Pancreas (tissue), 10 donors: ENCODE measurements around the gene LRRC47. TPM values are rescaled to one million over a fixed set of nuclear protein-coding genes. Genes with fewer than 3 reads are reported as not detected.
A peak's percentile ranks its signal among the peaks of the same experiment; 100 is the strongest.

Experiments used
- ATAC-seq, 4 donors: fragments of 200-7000 bp; cut with Tn5 transposase; one replicate each; pipeline versions ENCODE4 v1.8.0 to v1.9.1; 2020; ENCODE audit warnings: mild to moderate bottlenecking in 4 of 4, moderate library complexity in 4 of 4
- DNase-seq, 6 donors: peaks; one replicate each; pipeline ENCODE4 v3.0.0-alpha.2; 2020
- FAIRE-seq: peaks from 2 replicates; lab custom pipeline; 2012; peaks lifted over from hg19 to GRCh38; lab: Jason Lieb, UNC
- H3K27ac ChIP-seq, 4 donors: fragments of 200-600 bp; sonication (generic); 1 replicate in 3 of 4; 2 replicates in 1 of 4; pipeline versions ENCODE4 v1.5.0 to v1.8.0; 2020
- H3K27me3 ChIP-seq, 4 donors: fragments of 200-600 bp; one replicate each; pipeline ENCODE4 v1.8.0; 2021
- H3K36me3 ChIP-seq, 3 donors: fragments of 200-600 bp; sonication (generic) in 1 of 3; one replicate each; pipeline versions ENCODE4 v1.5.0 to v1.8.0; 2020 to 2021
- H3K4me1 ChIP-seq, 3 donors: fragments of 200-600 bp; one replicate each; pipeline ENCODE4 v1.8.0; 2021
- H3K4me3 ChIP-seq, 4 donors: fragments of 200-600 bp; sonication (generic) in 2 of 4; one replicate each; pipeline versions ENCODE4 v1.5.0 to v1.8.0; 2020 to 2021
- H3K9me3 ChIP-seq, 4 donors: fragments of 200-600 bp; one replicate each; pipeline ENCODE4 v1.8.0; 2021
- WGBS, 2 donors: extraction: QIAGEN DNeasy Blood & Tissue Kit; methylation state at CpG; one replicate each; pipeline ENCODE4 v1.1.7; 2013; 5-methylcytosine and 5-hydroxymethylcytosine counted together
- intact Hi-C, 3 donors: fragments of 100-400 bp; cut with DNase I; formaldehyde crosslinking; loops; one replicate each; pipeline versions ENCODE4 v1.11.1 to v1.14.2; 2022
- polyA plus RNA-seq, 2 donors: library from polyadenylated mRNA; stranded (reverse); fragments of 200-250 nt; gene quantifications; one replicate each; pipeline ENCODE4 v1.2.3, GENCODE V29; 2013
- total RNA-seq, 6 donors: library from RNA; stranded (reverse); fragmentation: NEBNext Ultra II Directional in 4 of 6; extraction: Animal tissue kit (Norgen Biotek cat#: 25700) in 4 of 6; gene quantifications; one replicate each; pipeline versions ENCODE4 v1.2.1 to v1.2.4, GENCODE V29; 2021 to 2023
- TF ChIP-seq, protein P1 (sequence below), 4 donors: fragments of 200-600 bp; sonication (generic) in 3 of 4; IDR thresholded peaks; one replicate each; pipeline versions ENCODE4 v1.5.0 to v1.8.0; 2021; ENCODE audit warnings: antibody characterized with exemption in 4 of 4
- donor health status: healthy with polysubstance abuse.
- donor health status: DM: no; HTN: no; CAD: no; lungs with moderate emphysema.
- donor health status: DM: no; HTN: no; CAD: no.
- donor health status: control.
- donor health status: control.
- donor health status: Bipolar disorder and iron deficiency.
- donor health status: DM: yes; HTN: yes; CAD: no.
- donor health status: DM: no; HTN: no; CAD: no.
- donor health status: DM: no; HTN: no; CAD: no.
- donor health status: DM: yes; HTN: yes; CAD: no.

Gene LRRC47
- total and polyA plus RNA-seq, 8 donors = 15.7 to 34.3 (median 25.7) TPM

- Histone ChIP-seq H3K4me3 (no peak overlapping the region), H3K4me1 (no peaks in the 10 kb centered on the region), H3K27me3 (no peaks in the 10 kb centered on the region), H3K27ac (no peak overlapping the region), H3K9me3 (no peaks in the 10 kb centered on the region), H3K36me3 (peaks cover 0 to 59% (median 26%) of the 10 kb centered on the region in 3 donors)
- DNase-seq (no peak), FAIRE-seq (no peak), ATAC-seq (no peak)
- 98 to 100% methylated on average over 6 of the region's 6 CpGs for WGBS, 2 donors
- TF ChIP-seq, protein P1, sequence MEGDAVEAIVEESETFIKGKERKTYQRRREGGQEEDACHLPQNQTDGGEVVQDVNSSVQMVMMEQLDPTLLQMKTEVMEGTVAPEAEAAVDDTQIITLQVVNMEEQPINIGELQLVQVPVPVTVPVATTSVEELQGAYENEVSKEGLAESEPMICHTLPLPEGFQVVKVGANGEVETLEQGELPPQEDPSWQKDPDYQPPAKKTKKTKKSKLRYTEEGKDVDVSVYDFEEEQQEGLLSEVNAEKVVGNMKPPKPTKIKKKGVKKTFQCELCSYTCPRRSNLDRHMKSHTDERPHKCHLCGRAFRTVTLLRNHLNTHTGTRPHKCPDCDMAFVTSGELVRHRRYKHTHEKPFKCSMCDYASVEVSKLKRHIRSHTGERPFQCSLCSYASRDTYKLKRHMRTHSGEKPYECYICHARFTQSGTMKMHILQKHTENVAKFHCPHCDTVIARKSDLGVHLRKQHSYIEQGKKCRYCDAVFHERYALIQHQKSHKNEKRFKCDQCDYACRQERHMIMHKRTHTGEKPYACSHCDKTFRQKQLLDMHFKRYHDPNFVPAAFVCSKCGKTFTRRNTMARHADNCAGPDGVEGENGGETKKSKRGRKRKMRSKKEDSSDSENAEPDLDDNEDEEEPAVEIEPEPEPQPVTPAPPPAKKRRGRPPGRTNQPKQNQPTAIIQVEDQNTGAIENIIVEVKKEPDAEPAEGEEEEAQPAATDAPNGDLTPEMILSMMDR (IDR thresholded peaks at IDR 0.05) = no peak
- intact Hi-C loops = no loop called here
Observed at GRCh38 chr1:3837200-3837599, 40.9 kb upstream of the LRRC47 start.

DNA sequence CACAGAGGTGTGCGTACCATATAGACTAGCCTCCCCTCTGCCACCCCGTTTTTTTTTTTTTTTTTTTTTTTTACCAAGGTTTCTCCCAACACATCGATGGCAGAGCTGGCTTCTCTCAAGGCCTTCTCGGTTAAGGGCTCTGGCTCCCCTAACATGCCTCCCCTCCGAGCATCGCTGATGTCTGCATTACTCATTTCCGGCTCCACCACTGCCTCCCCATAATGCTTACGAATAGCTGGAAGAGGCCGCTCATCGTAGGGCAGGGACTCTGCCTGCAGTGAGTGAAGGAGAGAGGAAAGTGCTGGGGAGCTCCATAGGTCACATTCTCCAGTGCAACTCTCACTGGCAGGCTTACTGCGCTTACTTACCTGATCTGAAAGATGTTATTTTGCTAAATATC is 40.1 kb upstream of the LRRC47 start:
- H3K36me3 ChIP-seq = peaks cover 0 to 62% (median 29%) of the 10 kb centered on the region in 3 donors
- no peaks in the 10 kb centered on the region for H3K9me3 ChIP-seq
- H3K4me3 ChIP-seq = no peak overlapping the region
- WGBS, 2 donors = 93 to 97% methylated on average over 11 of the region's 11 CpGs
- ATAC-seq (no peak), DNase-seq (peak in 1 of 6 donors; percentile 15), FAIRE-seq (no peak)
- intact Hi-C loops = no loop called here
- no peaks in the 10 kb centered on the region for H3K4me1 ChIP-seq
- TF ChIP-seq, protein P1 (IDR thresholded peaks at IDR 0.05) = no peak
- no peak overlapping the region for H3K27ac ChIP-seq
- no peaks in the 10 kb centered on the region for H3K27me3 ChIP-seq

DNA sequence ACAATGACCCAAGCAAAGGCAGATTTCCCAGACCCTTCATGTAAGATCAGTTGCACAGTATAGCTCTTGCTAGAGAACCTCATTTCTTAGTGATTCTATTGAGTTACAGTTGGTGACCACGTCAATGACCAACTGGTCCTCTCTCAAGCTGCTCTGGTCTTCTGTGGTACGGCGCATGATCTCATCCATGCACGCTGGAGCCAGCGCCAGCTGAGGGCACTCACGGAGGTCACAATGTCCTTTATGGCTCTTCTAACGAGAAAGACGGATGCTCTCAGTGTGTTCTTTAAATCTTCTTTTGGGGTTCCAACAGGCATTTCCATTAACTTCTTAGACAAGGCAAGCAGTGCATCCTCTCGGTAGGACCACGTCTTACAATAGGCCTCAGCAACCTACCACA is 38.4 kb upstream of the LRRC47 start:
- 90 to 95% methylated on average over 10 of the region's 10 CpGs for WGBS, 2 donors

DNA sequence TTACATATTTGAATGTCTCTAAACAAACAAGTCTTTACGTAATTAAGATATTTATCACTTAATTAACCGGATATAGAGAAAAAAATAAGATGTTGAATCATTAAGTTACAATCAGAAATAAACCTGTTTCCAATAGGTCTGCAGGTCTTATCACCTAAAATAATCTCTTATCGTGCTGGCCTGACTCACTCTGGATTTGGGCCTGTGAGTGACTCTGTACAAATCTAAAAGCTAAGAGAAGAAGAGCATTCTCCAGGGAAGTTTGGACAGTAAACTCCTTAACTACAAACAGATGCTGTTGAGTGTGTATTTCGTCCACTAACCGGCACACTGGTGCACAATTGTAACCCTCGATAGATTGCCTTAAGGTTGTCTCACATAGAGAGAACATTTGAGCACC is 35.4 kb upstream of the LRRC47 start:
- TF ChIP-seq, protein P1 (IDR thresholded peaks at IDR 0.05) = no peak
- H3K27me3 ChIP-seq = no peaks in the 10 kb centered on the region
- no peak overlapping the region for H3K27ac ChIP-seq
- no peak for ATAC-seq
- no peak overlapping the region for H3K4me3 ChIP-seq
- intact Hi-C loops = no loop called here
- peaks cover 0 to 69% (median 21%) of the 10 kb centered on the region in 3 donors for H3K36me3 ChIP-seq
- DNase-seq = no peak
- H3K4me1 ChIP-seq = no peaks in the 10 kb centered on the region
- H3K9me3 ChIP-seq = no peaks in the 10 kb centered on the region
- WGBS, 2 donors = 61 to 68% methylated on average over 6 of the region's 6 CpGs
- FAIRE-seq = no peak

More for the DNA sequence above, 38.4 kb upstream of the LRRC47 start:
- FAIRE-seq = no peak
- ATAC-seq = no peak
- DNase-seq = peak in 1 of 6 donors; percentile 6
- Histone ChIP-seq H3K4me3 (no peak overlapping the region), H3K27me3 (no peaks in the 10 kb centered on the region), H3K9me3 (no peaks in the 10 kb centered on the region), H3K4me1 (no peaks in the 10 kb centered on the region), H3K36me3 (peaks cover 0 to 70% (median 32%) of the 10 kb centered on the region in 3 donors), H3K27ac (no peak overlapping the region)
- intact Hi-C loops = no loop called here
- TF ChIP-seq, protein P1 (IDR thresholded peaks at IDR 0.05) = no peak

DNA sequence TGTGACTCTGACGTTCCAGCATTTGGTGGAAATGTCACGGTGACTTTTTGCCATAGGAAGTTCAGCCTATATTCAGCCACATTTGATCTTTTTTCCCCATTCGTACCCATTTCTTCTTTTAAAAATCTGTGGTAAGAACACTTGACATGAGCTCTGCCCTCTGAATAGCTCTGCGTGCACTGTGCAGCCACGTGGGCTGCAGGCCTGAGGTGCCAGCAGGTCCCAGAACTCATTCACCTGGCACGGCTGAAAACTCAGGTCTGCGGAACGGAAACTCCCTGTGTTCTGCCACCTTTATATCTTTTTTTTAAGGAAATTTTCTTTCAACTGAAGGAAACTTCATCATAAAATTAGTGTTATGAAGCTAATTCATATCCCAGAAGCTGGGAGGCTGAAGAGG is 32.1 kb upstream of the LRRC47 start:
- no peak overlapping the region for H3K27ac ChIP-seq
- no peak for ATAC-seq
- intact Hi-C loops = no loop called here
- peaks cover 0 to 66% (median 19%) of the 10 kb centered on the region in 3 donors for H3K36me3 ChIP-seq
- H3K4me3 ChIP-seq = no peak overlapping the region
- WGBS, 2 donors = 93 to 97% methylated on average over 8 of the region's 8 CpGs
- DNase-seq = peak in 1 of 6 donors; percentile 16
- TF ChIP-seq, protein P1 (IDR thresholded peaks at IDR 0.05) = no peak
- FAIRE-seq = no peak
- H3K9me3 ChIP-seq = no peaks in the 10 kb centered on the region
- H3K4me1 ChIP-seq = no peaks in the 10 kb centered on the region
- H3K27me3 ChIP-seq = no peaks in the 10 kb centered on the region
